Karpas-422 (cell line): ENCODE measurements around the gene IL15RA. TPM values are rescaled to one million over a fixed set of nuclear protein-coding genes. Genes with fewer than 3 reads are reported as not detected.

ENCODE experiments used
- DNase-seq: peaks from one replicate; pipeline ENCODE4 v3.0.0-alpha.2; 2015
- H2AFZ ChIP-seq: fragments of 200-600 bp; sonication (generic); 2 replicates; pipeline ENCODE4 v1.6.1; 2014; ENCODE audit warnings: antibody characterized with exemption, low read length, mixed read lengths
- H3K27ac ChIP-seq: fragments of 200-600 bp; sonication (generic); 2 replicates; pipeline ENCODE4 v1.5.1; 2014; ENCODE audit warnings: mild to moderate bottlenecking, low read length, moderate library complexity
- H3K27me3 ChIP-seq: fragments of 200-600 bp; sonication (generic); 2 replicates; pipeline ENCODE4 v1.6.1; 2014; ENCODE audit warnings: low read length, mixed read lengths
- H3K36me3 ChIP-seq: fragments of 200-600 bp; sonication (generic); 2 replicates; pipeline ENCODE4 v1.6.1; 2014; ENCODE audit warnings: low read length, mixed read lengths; ENCODE audit not compliant: insufficient read depth
- H3K4me1 ChIP-seq: fragments of 200-600 bp; sonication (generic); 2 replicates; pipeline ENCODE4 v1.6.1; 2014; ENCODE audit warnings: mild to moderate bottlenecking, low read length, mixed read lengths
- H3K4me2 ChIP-seq: fragments of 200-600 bp; sonication (generic); 2 replicates; pipeline ENCODE4 v1.6.1; 2014; ENCODE audit warnings: low read length, low read depth, mild to moderate bottlenecking; ENCODE audit not compliant: poor library complexity, severe bottlenecking
- H3K4me3 ChIP-seq: fragments of 200-600 bp; sonication (generic); 2 replicates; pipeline ENCODE4 v1.5.1; 2014; ENCODE audit warnings: mild to moderate bottlenecking, antibody characterized with exemption, low read length, mixed read lengths
- H3K79me2 ChIP-seq: fragments of 200-600 bp; sonication (generic); 2 replicates; pipeline ENCODE4 v1.6.1; 2014; ENCODE audit warnings: mild to moderate bottlenecking, low read length, mixed read lengths
- H3K9ac ChIP-seq: fragments of 200-600 bp; sonication (generic); 2 replicates; pipeline ENCODE4 v1.6.0; 2014; ENCODE audit warnings: low read length
- H3K9me2 ChIP-seq: fragments of 200-600 bp; sonication (generic), shearing (Covaris generic); replicated peaks from 2 replicates; pipeline ENCODE4 v1.6.0; 2014; ENCODE audit warnings: mild to moderate bottlenecking, low read length, moderate library complexity; ENCODE audit not compliant: insufficient read depth
- H3K9me3 ChIP-seq: fragments of 300-700, 200-600 bp; sonication (generic); 2 replicates; pipeline ENCODE4 v1.6.1; 2014; ENCODE audit warnings: low read length, mixed read lengths
- H4K20me1 ChIP-seq: fragments of 200-600 bp; sonication (generic); 2 replicates; pipeline ENCODE4 v1.6.1; 2014; ENCODE audit warnings: mild to moderate bottlenecking, antibody characterized with exemption, low read length, low read depth; ENCODE audit not compliant: insufficient read depth
- total RNA-seq: library from RNA; depleted of rRNA; stranded (reverse); fragments of >200 nt; shearing (Covaris generic); gene quantifications from 2 replicates; pipeline ENCODE4 v1.2.3, GENCODE V29; 2014; ENCODE audit warnings: low replicate concordance

Gene IL15RA
- total RNA-seq, 1 experiment from 2014 or later = not detected

- Histone ChIP-seq H2AFZ (no peak overlapping the region), H3K27me3 (no peaks in the 10 kb centered on the region), H3K4me3 (no peak overlapping the region), H3K4me2 (no peak overlapping the region), H3K9me3 (no peaks in the 10 kb centered on the region), H3K79me2 (no peaks in the 10 kb centered on the region), H4K20me1 (no peaks in the 10 kb centered on the region), H3K9me2 (no peaks in the 10 kb centered on the region), H3K36me3 (no peaks in the 10 kb centered on the region), H3K9ac (no peak overlapping the region), H3K4me1 (no peaks in the 10 kb centered on the region), H3K27ac (no peak overlapping the region)
- DNase-seq = no peak
Observed at GRCh38 chr10:5942474-5942873, 34.9 kb downstream of the IL15RA start.

- H3K4me1 ChIP-seq = no peaks in the 10 kb centered on the region
- H3K9me2 ChIP-seq = no peaks in the 10 kb centered on the region
- H3K27ac ChIP-seq = no peak overlapping the region
- H2AFZ ChIP-seq = no peak overlapping the region
- no peak overlapping the region for H3K4me2 ChIP-seq
- no peaks in the 10 kb centered on the region for H3K79me2 ChIP-seq
- no peaks in the 10 kb centered on the region for H3K9me3 ChIP-seq
- no peaks in the 10 kb centered on the region for H3K27me3 ChIP-seq
- H4K20me1 ChIP-seq = no peaks in the 10 kb centered on the region
- no peak overlapping the region for H3K4me3 ChIP-seq
- H3K9ac ChIP-seq = no peak overlapping the region
- H3K36me3 ChIP-seq = no peaks in the 10 kb centered on the region
- no peak for DNase-seq
Observed at GRCh38 chr10:5942001-5942400, 35.3 kb downstream of the IL15RA start.

GRCh38 chr10:5941579-5941978 lies 35.8 kb downstream of the IL15RA start:
- Histone ChIP-seq H3K9ac (no peak overlapping the region), H3K9me3 (no peaks in the 10 kb centered on the region), H3K4me3 (no peak overlapping the region), H3K36me3 (no peaks in the 10 kb centered on the region), H3K4me1 (no peaks in the 10 kb centered on the region), H3K4me2 (no peak overlapping the region), H3K79me2 (no peaks in the 10 kb centered on the region), H2AFZ (no peak overlapping the region), H3K9me2 (no peaks in the 10 kb centered on the region), H3K27ac (no peak overlapping the region), H4K20me1 (no peaks in the 10 kb centered on the region), H3K27me3 (no peaks in the 10 kb centered on the region)
- DNase-seq = no peak

GRCh38 chr10:5940807-5941218 lies 36.5 kb downstream of the IL15RA start:
- no peak for DNase-seq
- Histone ChIP-seq H4K20me1 (no peaks in the 10 kb centered on the region), H3K9ac (no peak overlapping the region), H3K27me3 (no peaks in the 10 kb centered on the region), H3K4me1 (no peaks in the 10 kb centered on the region), H2AFZ (no peak overlapping the region), H3K9me2 (no peaks in the 10 kb centered on the region), H3K36me3 (no peaks in the 10 kb centered on the region), H3K9me3 (no peaks in the 10 kb centered on the region), H3K4me2 (no peak overlapping the region), H3K27ac (no peak overlapping the region), H3K79me2 (no peaks in the 10 kb centered on the region), H3K4me3 (no peak overlapping the region)

- Histone ChIP-seq H3K9me2 (no peaks in the 10 kb centered on the region), H3K9me3 (no peaks in the 10 kb centered on the region), H3K79me2 (no peaks in the 10 kb centered on the region), H2AFZ (no peak overlapping the region), H3K9ac (no peak overlapping the region), H3K4me2 (no peak overlapping the region), H3K4me1 (no peaks in the 10 kb centered on the region), H3K27me3 (no peaks in the 10 kb centered on the region), H3K27ac (no peak overlapping the region), H4K20me1 (no peaks in the 10 kb centered on the region), H3K36me3 (no peaks in the 10 kb centered on the region), H3K4me3 (no peak overlapping the region)
- no peak for DNase-seq
Observed at GRCh38 chr10:5938291-5938690, 39.1 kb downstream of the IL15RA start.

GRCh38 chr10:5937016-5937415 lies 40.3 kb downstream of the IL15RA start:
- Histone ChIP-seq H3K36me3 (peaks cover 5% of the 10 kb centered on the region), H3K79me2 (no peaks in the 10 kb centered on the region), H3K9me2 (no peaks in the 10 kb centered on the region), H2AFZ (no peak overlapping the region), H4K20me1 (no peaks in the 10 kb centered on the region), H3K4me1 (no peaks in the 10 kb centered on the region), H3K27me3 (no peaks in the 10 kb centered on the region), H3K9me3 (no peaks in the 10 kb centered on the region), H3K4me3 (no peak overlapping the region), H3K27ac (no peak overlapping the region), H3K9ac (no peak overlapping the region), H3K4me2 (no peak overlapping the region)
- no peak for DNase-seq

- Histone ChIP-seq H3K4me2 (no peak overlapping the region), H3K9me3 (no peaks in the 10 kb centered on the region), H2AFZ (no peak overlapping the region), H3K9ac (no peak overlapping the region), H3K79me2 (no peaks in the 10 kb centered on the region), H3K4me3 (no peak overlapping the region), H3K27me3 (no peaks in the 10 kb centered on the region), H3K27ac (no peak overlapping the region), H3K36me3 (peaks cover 9% of the 10 kb centered on the region), H3K9me2 (no peaks in the 10 kb centered on the region), H4K20me1 (no peaks in the 10 kb centered on the region), H3K4me1 (no peaks in the 10 kb centered on the region)
- DNase-seq = no peak
Observed at GRCh38 chr10:5935628-5936027, 41.7 kb downstream of the IL15RA start.

- H3K4me2 ChIP-seq = no peak overlapping the region
- H3K9ac ChIP-seq = no peak overlapping the region
- H3K27ac ChIP-seq = no peak overlapping the region
- H3K9me2 ChIP-seq = no peaks in the 10 kb centered on the region
- H4K20me1 ChIP-seq = no peaks in the 10 kb centered on the region
- no peaks in the 10 kb centered on the region for H3K79me2 ChIP-seq
- H3K9me3 ChIP-seq = no peaks in the 10 kb centered on the region
- H2AFZ ChIP-seq = no peak overlapping the region
- no peak for DNase-seq
- H3K27me3 ChIP-seq = no peaks in the 10 kb centered on the region
- no peak overlapping the region for H3K4me3 ChIP-seq
- peaks cover 16% of the 10 kb centered on the region for H3K36me3 ChIP-seq
- H3K4me1 ChIP-seq = no peaks in the 10 kb centered on the region
Observed at GRCh38 chr10:5933909-5934546, 43.3 kb downstream of the IL15RA start.
